Ectodermal cell (in vitro differentiated cells): ENCODE data around the gene SRM. TPM values are rescaled to one million over a fixed set of nuclear protein-coding genes. Genes with fewer than 3 reads are reported as not detected.
"Not testable (repeated sequence)": the region's sequence is repeated elsewhere in the genome, so short reads cannot be mapped to it uniquely, and the experiment has no call there.

Source experiments
- H3K27ac ChIP-seq: 2 replicates; pipeline ENCODE4 v1.7.0; 2013; ENCODE audit warnings: mild to moderate bottlenecking, low read depth, low read length; ENCODE audit not compliant: insufficient read depth, poor library complexity, severe bottlenecking
- H3K27me3 ChIP-seq: 2 replicates; pipeline ENCODE4 v1.7.0; 2013; ENCODE audit warnings: mild to moderate bottlenecking, low read length; ENCODE audit not compliant: insufficient read depth, control insufficient read depth, poor library complexity, severe bottlenecking
- H3K36me3 ChIP-seq: one replicate; pipeline ENCODE4 v1.7.0; 2013; ENCODE audit warnings: low read length; ENCODE audit not compliant: control insufficient read depth, insufficient read depth
- H3K4me1 ChIP-seq: one replicate; pipeline ENCODE4 v1.7.0; 2013; ENCODE audit warnings: low read length; ENCODE audit not compliant: control insufficient read depth, insufficient read depth
- H3K4me3 ChIP-seq: 2 replicates; pipeline ENCODE4 v1.7.0; 2013; ENCODE audit warnings: low read depth, low read length, control low read depth; ENCODE audit not compliant: insufficient read depth
- H3K9me3 ChIP-seq: 2 replicates; pipeline ENCODE4 v1.7.0; 2013; ENCODE audit warnings: mild to moderate bottlenecking, low read length, moderate library complexity; ENCODE audit not compliant: control insufficient read depth
- WGBS, 2 experiments: methylation state at CpG; one replicate each; pipeline ENCODE4 v1.1.7; 2013; ENCODE audit warnings: missing lambda C conversion rate in 2 of 2; 5-methylcytosine and 5-hydroxymethylcytosine counted together
- polyA plus RNA-seq, 4 experiments: library from polyadenylated mRNA; stranded (reverse); fragments of 50-300 nt; gene quantifications; one replicate each; pipeline ENCODE4 v1.2.3, GENCODE V29; 2013

SRM gene
- 121 TPM for polyA plus RNA-seq (2013, experiment 1 of 4)
- polyA plus RNA-seq (2013, experiment 2 of 4), result 101 TPM
- 96.6 TPM for polyA plus RNA-seq (2013, experiment 3 of 4)
- polyA plus RNA-seq (2013, experiment 4 of 4), result 97.6 TPM

DNA sequence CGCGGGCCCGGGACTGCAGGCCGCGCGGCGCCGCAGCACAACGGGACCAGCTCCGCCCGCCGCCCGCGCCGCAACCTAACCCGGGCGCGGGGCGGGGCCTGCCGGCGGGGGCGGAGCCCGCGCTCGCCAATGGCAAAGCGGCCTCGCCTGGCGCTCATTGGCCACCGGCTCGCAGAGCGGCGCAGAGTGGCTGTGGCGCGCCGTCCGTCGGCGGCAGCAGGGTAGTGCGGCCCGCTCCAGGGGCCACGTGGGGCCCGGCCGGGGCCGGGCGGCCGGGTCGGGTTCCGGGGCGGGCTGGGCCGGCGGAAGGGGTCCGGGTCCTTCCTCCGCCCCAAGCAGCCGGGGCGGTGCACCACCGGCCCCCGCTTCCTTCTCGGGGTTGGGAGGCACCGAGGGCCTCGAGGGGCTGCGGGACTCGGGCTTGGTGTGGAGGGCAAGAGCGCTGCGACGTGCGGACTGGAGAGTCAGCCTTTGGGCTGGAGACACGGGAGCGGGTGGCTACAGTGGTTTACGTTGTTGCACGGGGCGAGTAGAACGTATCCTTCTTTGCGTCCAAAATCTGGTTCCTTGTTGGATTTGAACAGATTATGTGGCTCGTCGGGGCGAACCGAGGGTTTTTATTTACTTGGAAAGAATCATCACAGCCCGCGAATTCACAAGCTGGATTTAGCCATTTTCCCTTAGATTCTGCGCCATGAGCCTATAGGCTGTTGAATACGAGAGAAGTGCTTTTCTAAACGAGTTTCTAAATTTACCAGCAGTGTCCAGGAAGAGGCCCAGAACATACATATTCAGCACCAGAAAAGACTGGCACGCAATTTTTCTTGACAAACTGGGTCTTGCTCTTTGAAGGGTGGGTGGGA is at the start of gene SRM:
Gene SRM, minus strand, starts transcription at position 51 of the 863 bp plus-strand sequence. CDS start 75 bp downstream, outside the sequence.
- H3K27me3 ChIP-seq, result no peaks in the 10 kb centered on the region

DNA sequence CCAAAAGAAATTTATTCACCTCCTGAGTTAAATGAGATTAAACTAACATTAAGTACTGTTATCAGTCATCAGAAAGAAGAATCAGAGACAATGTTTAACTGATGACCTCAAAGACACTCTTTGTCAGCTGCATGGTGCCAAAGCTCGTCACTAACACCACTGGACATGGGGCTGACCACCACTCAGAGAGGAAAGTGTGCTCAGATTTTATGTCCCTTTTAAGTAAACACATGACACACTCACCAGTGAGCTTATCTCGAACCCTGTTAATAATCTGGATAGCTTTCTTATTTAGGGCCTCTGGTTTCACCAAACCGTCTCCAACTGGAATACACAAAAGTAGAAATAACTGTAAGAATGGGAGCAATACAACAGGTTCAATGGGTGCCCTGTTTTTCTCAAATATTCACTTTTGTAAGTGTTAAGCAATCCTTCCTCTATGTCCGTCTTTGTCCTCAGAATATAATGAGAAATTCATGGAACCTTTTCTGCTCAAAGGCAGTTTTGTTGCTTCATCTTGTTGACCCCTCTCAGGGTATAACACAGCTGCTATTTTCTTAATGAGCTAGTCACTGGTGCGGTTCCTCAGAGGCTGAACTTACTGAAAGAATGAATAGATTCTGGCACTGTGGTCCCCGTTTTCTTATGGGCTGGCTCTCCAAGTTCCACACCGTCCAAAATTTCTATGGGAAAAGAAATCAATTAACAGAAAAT is 49.4 kb upstream of the SRM start:
- Histone ChIP-seq H3K36me3 (peaks cover 54% of the 10 kb centered on the region), H3K4me3 (no peak overlapping the region), H3K4me1 (no peaks in the 10 kb centered on the region), H3K27me3 (no peaks in the 10 kb centered on the region), H3K9me3 (no peaks in the 10 kb centered on the region), H3K27ac (no peak overlapping the region)
- WGBS, 2 experiments, result 97 to 98% methylated on average over 7 of the region's 7 CpGs

More for the DNA sequence above, at the start of gene SRM:
- WGBS, 2 experiments, result 1% methylated on average over 83 of the region's 83 CpGs
- peak within 1 kb of the TSS; percentile 83 for H3K27ac ChIP-seq
- H3K9me3 ChIP-seq, result no peaks in the 10 kb centered on the region
- peaks cover 11% of the 10 kb centered on the region for H3K36me3 ChIP-seq
- peak within 1 kb of the TSS; percentile 86 for H3K4me3 ChIP-seq
- H3K4me1 ChIP-seq, result peaks cover 6% of the 10 kb centered on the region

GRCh38 chr1:11107599-11107998 is 47.8 kb upstream of the SRM start:
- no peak overlapping the region for H3K4me3 ChIP-seq
- no peaks in the 10 kb centered on the region for H3K27me3 ChIP-seq
- peaks cover 43% of the 10 kb centered on the region for H3K36me3 ChIP-seq
- 93 to 95% methylated on average over 5 of the region's 5 CpGs for WGBS, 2 experiments
- H3K4me1 ChIP-seq, result no peaks in the 10 kb centered on the region
- no peaks in the 10 kb centered on the region for H3K9me3 ChIP-seq
- H3K27ac ChIP-seq, result no peak overlapping the region

- H3K36me3 ChIP-seq, result peaks cover 29% of the 10 kb centered on the region
- no peak overlapping the region for H3K27ac ChIP-seq
- H3K9me3 ChIP-seq, result no peaks in the 10 kb centered on the region
- no peaks in the 10 kb centered on the region for H3K4me1 ChIP-seq
- no peak overlapping the region for H3K4me3 ChIP-seq
- H3K27me3 ChIP-seq, result no peaks in the 10 kb centered on the region
- WGBS, 2 experiments, result 90 to 95% methylated on average over 10 of the region's 10 CpGs
These were observed 45.8 kb upstream of the SRM start for GRCh38 chr1:11105586-11105985.

- 93% methylated on average over 6 of the region's 6 CpGs for WGBS, 2 experiments
- Histone ChIP-seq H3K36me3 (peaks cover 10% of the 10 kb centered on the region), H3K27ac (no peak overlapping the region), H3K4me3 (no peak overlapping the region), H3K27me3 (no peaks in the 10 kb centered on the region), H3K4me1 (no peaks in the 10 kb centered on the region), H3K9me3 (no peaks in the 10 kb centered on the region)
These were observed 41.5 kb upstream of the SRM start for GRCh38 chr1:11101347-11101746.

- H3K4me3 ChIP-seq, result not testable (repeated sequence)
- 93 to 95% methylated on average over 17 of the region's 17 CpGs for WGBS, 2 experiments
These were observed 41.0 kb upstream of the SRM start for GRCh38 chr1:11100806-11101205.

DNA sequence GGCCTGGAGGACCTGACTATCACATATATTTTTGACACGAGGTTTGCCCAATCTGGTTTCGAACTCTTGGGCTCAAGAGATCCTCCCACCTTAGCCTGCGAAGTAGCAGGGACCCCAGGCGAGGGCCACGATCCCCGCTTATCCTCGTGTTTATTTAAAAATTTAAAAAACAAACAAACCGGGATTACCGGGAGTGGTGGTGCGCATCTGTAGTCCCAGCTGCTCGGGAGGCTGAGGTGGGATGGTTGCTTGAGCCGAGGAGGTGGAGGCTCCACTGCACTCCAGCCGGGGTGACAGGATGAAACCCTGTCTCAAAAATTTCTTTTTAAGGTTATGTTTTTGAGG is 40.3 kb upstream of the SRM start:
- no peaks in the 10 kb centered on the region for H3K9me3 ChIP-seq
- H3K36me3 ChIP-seq, result peaks cover 17% of the 10 kb centered on the region
- peak overlapping the region; percentile 99 for H3K4me3 ChIP-seq
- WGBS, 2 experiments, result 83 to 85% methylated on average over 13 of the region's 13 CpGs
- H3K27ac ChIP-seq, result no peak overlapping the region
- no peaks in the 10 kb centered on the region for H3K4me1 ChIP-seq
- H3K27me3 ChIP-seq, result no peaks in the 10 kb centered on the region

More at GRCh38 chr1:11100806-11101205, 41.0 kb upstream of the SRM start:
- H3K36me3 ChIP-seq, result peaks cover 11% of the 10 kb centered on the region
- H3K27me3 ChIP-seq, H3K27ac ChIP-seq, H3K9me3 ChIP-seq, H3K4me1 ChIP-seq: not testable (repeated sequence)

DNA sequence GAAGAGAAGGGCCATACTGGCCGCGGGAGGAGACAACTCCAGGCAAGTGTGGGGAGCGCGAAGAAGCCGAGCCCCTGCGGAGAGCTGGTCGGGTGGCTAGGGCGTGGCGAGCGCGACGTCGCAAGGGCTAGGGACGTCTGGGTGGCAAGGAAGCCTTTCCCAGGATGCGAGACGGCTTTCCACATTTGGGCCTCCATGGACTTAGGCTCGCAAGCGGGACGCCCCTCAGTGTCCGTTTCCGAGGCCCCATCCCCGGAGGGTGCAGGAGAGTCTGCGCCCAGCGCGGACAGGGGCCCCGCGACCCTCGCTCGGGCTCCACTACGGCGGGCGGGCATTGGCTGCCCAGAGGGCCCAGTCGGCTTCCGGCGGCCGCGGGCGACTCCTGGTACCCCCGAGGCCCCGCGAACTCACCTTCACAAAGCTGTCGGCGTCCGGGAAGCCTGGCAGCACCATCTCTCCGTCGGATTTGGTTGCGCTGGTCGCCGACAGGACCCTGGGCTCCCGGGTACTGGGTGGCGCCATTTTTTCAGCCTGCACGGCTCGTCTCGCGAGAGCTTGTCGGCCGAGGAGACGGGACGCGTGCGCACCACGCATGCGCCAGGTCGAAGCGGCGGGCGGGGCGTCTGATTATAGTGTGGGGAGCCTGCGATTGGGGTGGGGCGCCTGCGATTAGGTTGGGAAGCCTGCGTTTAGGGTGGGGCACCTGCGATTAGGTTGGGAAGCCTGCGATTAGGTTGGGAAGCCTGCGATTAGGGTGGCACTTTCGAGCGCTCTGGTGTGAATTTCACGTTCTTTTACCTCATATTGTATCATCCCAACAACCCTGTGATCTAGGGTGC is 39.7 kb upstream of the SRM start, which contains the start of gene EXOSC10:
Gene EXOSC10, minus strand, starts transcription at position 560 of the 839 bp plus-strand sequence. Its CDS starts 38 bp downstream, at position 522.
- peak within 1 kb of the TSS; percentile 99 for H3K4me3 ChIP-seq
- no peaks in the 10 kb centered on the region for H3K9me3 ChIP-seq
- H3K27me3 ChIP-seq, result no peaks in the 10 kb centered on the region
- peaks cover 23% of the 10 kb centered on the region for H3K36me3 ChIP-seq
- peak within 1 kb of the TSS; percentile 78 for H3K27ac ChIP-seq
- H3K4me1 ChIP-seq, result no peaks in the 10 kb centered on the region
- WGBS, 2 experiments, result 2% methylated on average over 78 of the region's 78 CpGs

- H3K27me3 ChIP-seq, result no peaks in the 10 kb centered on the region
- 18 to 26% methylated on average over 4 to 5 of the region's 5 CpGs for WGBS, 2 experiments
- H3K36me3 ChIP-seq, result peaks cover 29% of the 10 kb centered on the region
- peak overlapping the region; percentile 99 for H3K4me3 ChIP-seq
- H3K9me3 ChIP-seq, result no peaks in the 10 kb centered on the region
- no peak overlapping the region for H3K27ac ChIP-seq
- H3K4me1 ChIP-seq, result no peaks in the 10 kb centered on the region
These were observed 39.1 kb upstream of the SRM start for GRCh38 chr1:11098931-11099309.
